Hepatocyte (in vitro differentiated cells): Measurements from ENCODE around the gene OSBPL3. TPM values are rescaled to one million over a fixed set of nuclear protein-coding genes. Genes with fewer than 3 reads are reported as not detected.
A peak's percentile ranks its signal among the peaks of the same experiment; 100 is the strongest.

Source experiments
- DNase-seq: peaks from one replicate; pipeline ENCODE4 v3.0.0-alpha.2; 2016; ENCODE audit warnings: low spot score
- H2AFZ ChIP-seq: fragments of 200-600 bp; sonication (generic); 2 replicates; pipeline ENCODE4 v1.6.0; 2016; ENCODE audit warnings: antibody characterized with exemption, mild to moderate bottlenecking
- H3K27ac ChIP-seq: fragments of 200-600 bp; sonication (generic); 2 replicates; pipeline ENCODE4 v1.5.1; 2016; ENCODE audit warnings: mild to moderate bottlenecking
- H3K27me3 ChIP-seq: fragments of 200-600 bp; sonication (generic); 2 replicates; pipeline ENCODE4 v1.6.1; 2016
- H3K36me3 ChIP-seq: fragments of 200-600 bp; sonication (generic); replicated peaks from 2 replicates; pipeline ENCODE4 v1.5.1; 2016; ENCODE audit warnings: low read depth; ENCODE audit not compliant: insufficient read depth
- H3K4me1 ChIP-seq: fragments of 200-600 bp; sonication (generic); 2 replicates; pipeline ENCODE4 v1.5.1; 2016; ENCODE audit warnings: mild to moderate bottlenecking, moderate library complexity; ENCODE audit not compliant: insufficient read depth
- H3K4me2 ChIP-seq: fragments of 200-600 bp; sonication (generic); 2 replicates; pipeline ENCODE4 v1.6.0; 2016
- H3K4me3 ChIP-seq: fragments of 200-600 bp; sonication (generic); 2 replicates; pipeline ENCODE4 v1.5.1; 2016; ENCODE audit warnings: mild to moderate bottlenecking
- H3K79me2 ChIP-seq: fragments of 200-600 bp; sonication (generic); 2 replicates; pipeline ENCODE4 v1.6.0; 2017; ENCODE audit warnings: mild to moderate bottlenecking
- H3K9me2 ChIP-seq: fragments of 200-600 bp; sonication (generic); replicated peaks from 2 replicates; pipeline ENCODE4 v1.6.0; 2017; ENCODE audit warnings: mild to moderate bottlenecking; ENCODE audit not compliant: insufficient read depth
- H3K9me3 ChIP-seq: fragments of 200-600 bp; sonication (generic); 2 replicates; pipeline ENCODE4 v1.5.1; 2016; ENCODE audit warnings: low read depth, mild to moderate bottlenecking
- H4K20me1 ChIP-seq: fragments of 200-600 bp; sonication (generic); 2 replicates; pipeline ENCODE4 v1.6.0; 2016; ENCODE audit warnings: mild to moderate bottlenecking; ENCODE audit not compliant: insufficient read depth, poor library complexity, severe bottlenecking
- CTCF ChIP-seq: fragments of 200-600 bp; sonication (generic); IDR thresholded peaks from 2 replicates; pipeline ENCODE4 v1.5.1; 2016; ENCODE audit warnings: antibody characterized with exemption, mild to moderate bottlenecking; ENCODE audit not compliant: poor library complexity
- EZH2 ChIP-seq: fragments of 200-600 bp; sonication (generic); IDR thresholded peaks from 2 replicates; pipeline ENCODE4 v1.6.1; 2016; ENCODE audit warnings: antibody characterized with exemption, mild to moderate bottlenecking, borderline replicate concordance
- EZH2phosphoT487 ChIP-seq: fragments of 200-600 bp; sonication (generic); IDR thresholded peaks from one replicate; pipeline ENCODE4 v1.6.1; 2018; ENCODE audit warnings: antibody characterized with exemption, mild to moderate bottlenecking, low read depth, moderate library complexity; ENCODE audit not compliant: unreplicated experiment, severe bottlenecking
- WGBS: methylation state at CpG from one replicate; pipeline ENCODE4 v1.1.6; 2016; ENCODE audit warnings: low lambda C conversion rate; ENCODE audit errors: missing lambda C conversion rate; 5-methylcytosine and 5-hydroxymethylcytosine counted together
- polyA plus RNA-seq: library from polyadenylated mRNA; unstranded; fragments of >200 nt; fragmentation: Nextera tagmentation; extraction: Ambion mirVana; gene quantifications from 2 replicates; pipeline ENCODE4 v1.2.1, GENCODE V29; 2016
- total RNA-seq: library from RNA; depleted of rRNA; stranded (reverse); fragments of >200 nt; gene quantifications from 2 replicates; pipeline ENCODE4 v1.2.3, GENCODE V29; 2014

Gene OSBPL3
- total and polyA plus RNA-seq, 2 experiments from 2014 or later: 11.4 to 18.0 TPM

- H3K36me3 ChIP-seq: no peaks in the 10 kb centered on the region
- no peaks in the 10 kb centered on the region for H3K79me2 ChIP-seq
- no peak overlapping the region for H3K4me2 ChIP-seq
- H3K4me1 ChIP-seq: peaks cover 43% of the 10 kb centered on the region
- H3K27me3 ChIP-seq: no peaks in the 10 kb centered on the region
- no peaks in the 10 kb centered on the region for H3K9me2 ChIP-seq
- TF ChIP-seq EZH2 (no peak), CTCF (no peak), EZH2phosphoT487 (no peak)
- no peak for DNase-seq
- H2AFZ ChIP-seq: no peak overlapping the region
- 84% methylated on average over 7 of the region's 7 CpGs for WGBS
- H3K27ac ChIP-seq: peak overlapping the region; percentile 95
- H3K4me3 ChIP-seq: no peak overlapping the region
- H4K20me1 ChIP-seq: no peaks in the 10 kb centered on the region
- no peaks in the 10 kb centered on the region for H3K9me3 ChIP-seq
Measured at GRCh38 chr7:24826662-24827020, 153.3 kb downstream of the OSBPL3 start.

GRCh38 chr7:24825931-24826661, 153.9 kb downstream of the OSBPL3 start:
- DNase-seq: peak; percentile 84
- Histone ChIP-seq H3K36me3 (no peaks in the 10 kb centered on the region), H3K79me2 (no peaks in the 10 kb centered on the region), H3K27me3 (no peaks in the 10 kb centered on the region), H3K9me2 (no peaks in the 10 kb centered on the region), H4K20me1 (no peaks in the 10 kb centered on the region), H2AFZ (no peak overlapping the region), H3K4me3 (no peak overlapping the region), H3K27ac (peak overlapping the region; percentile 95), H3K4me1 (peaks cover 48% of the 10 kb centered on the region), H3K4me2 (peak overlapping the region; percentile 54), H3K9me3 (no peaks in the 10 kb centered on the region)
- 65% methylated on average over 6 of the region's 6 CpGs for WGBS
- TF ChIP-seq EZH2phosphoT487 (no peak), EZH2 (no peak), CTCF (no peak)

GRCh38 chr7:24825381-24825794, 154.6 kb downstream of the OSBPL3 start:
- Histone ChIP-seq H2AFZ (no peak overlapping the region), H3K4me3 (no peak overlapping the region), H3K4me2 (peak overlapping the region; percentile 54), H3K79me2 (no peaks in the 10 kb centered on the region), H4K20me1 (no peaks in the 10 kb centered on the region), H3K9me2 (no peaks in the 10 kb centered on the region), H3K27me3 (no peaks in the 10 kb centered on the region), H3K9me3 (no peaks in the 10 kb centered on the region), H3K36me3 (no peaks in the 10 kb centered on the region), H3K27ac (peak overlapping the region; percentile 95), H3K4me1 (peaks cover 56% of the 10 kb centered on the region)
- WGBS: 48% methylated on average over 1 of the region's 1 CpG
- TF ChIP-seq EZH2: no peak
- TF ChIP-seq EZH2phosphoT487: no peak
- TF ChIP-seq CTCF: no peak
- peak; percentile 20 for DNase-seq
